GM12872 (cell line): Measurements from ENCODE around the gene SORCS1.

Source experiments
- CTCF ChIP-seq: IDR thresholded peaks from 3 replicates; pipeline ENCODE4 v1.5.1; 2011; ENCODE audit warnings: low read depth, mild to moderate bottlenecking, low read length, moderate library complexity; ENCODE audit not compliant: insufficient read depth

The SORCS1 gene

GRCh38 chr10:106935978-106936451 is 228.5 kb downstream of the SORCS1 start:
- TF ChIP-seq CTCF: no peak

DNA sequence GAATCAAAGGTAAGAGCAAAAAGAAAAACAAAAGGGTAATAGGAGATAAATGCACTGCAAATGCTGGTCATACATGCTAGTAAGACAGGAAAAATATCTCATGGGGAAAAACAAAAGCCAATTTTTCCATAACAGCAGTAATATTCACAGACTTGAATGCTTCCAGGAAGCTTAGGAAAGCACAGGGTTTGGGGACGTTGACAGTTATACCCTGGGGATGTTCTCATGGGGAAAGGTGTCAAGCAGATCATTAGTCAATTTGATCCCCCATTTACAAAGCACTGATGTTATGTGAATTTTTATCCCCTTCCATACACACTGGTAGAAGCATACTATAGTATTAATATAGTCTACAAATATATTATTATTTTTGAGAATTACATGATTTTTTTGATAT is 232.7 kb downstream of the SORCS1 start:
- no peak for TF ChIP-seq CTCF

- TF ChIP-seq CTCF: no peak
Observed at GRCh38 chr10:106931159-106931852, 233.2 kb downstream of the SORCS1 start.

DNA sequence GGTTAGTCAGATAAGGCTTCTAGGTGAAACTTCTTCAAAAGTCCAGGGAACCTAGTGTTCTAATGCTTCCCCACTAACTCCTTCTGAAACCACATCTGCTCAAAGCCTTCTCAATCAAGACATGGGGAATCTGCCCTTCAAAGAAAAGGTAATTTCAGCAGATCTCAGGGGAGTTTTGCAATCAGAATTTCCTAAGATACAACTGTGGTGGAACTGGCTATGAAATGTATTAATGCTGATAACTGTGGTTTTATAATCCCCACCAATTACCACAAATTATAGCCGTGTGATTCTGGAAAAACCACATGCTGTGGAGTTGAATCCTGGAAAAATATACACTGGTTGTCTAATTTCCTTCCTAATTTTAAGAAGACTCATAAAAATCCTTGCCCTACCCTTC is 233.8 kb downstream of the SORCS1 start:
- TF ChIP-seq CTCF: no peak

DNA sequence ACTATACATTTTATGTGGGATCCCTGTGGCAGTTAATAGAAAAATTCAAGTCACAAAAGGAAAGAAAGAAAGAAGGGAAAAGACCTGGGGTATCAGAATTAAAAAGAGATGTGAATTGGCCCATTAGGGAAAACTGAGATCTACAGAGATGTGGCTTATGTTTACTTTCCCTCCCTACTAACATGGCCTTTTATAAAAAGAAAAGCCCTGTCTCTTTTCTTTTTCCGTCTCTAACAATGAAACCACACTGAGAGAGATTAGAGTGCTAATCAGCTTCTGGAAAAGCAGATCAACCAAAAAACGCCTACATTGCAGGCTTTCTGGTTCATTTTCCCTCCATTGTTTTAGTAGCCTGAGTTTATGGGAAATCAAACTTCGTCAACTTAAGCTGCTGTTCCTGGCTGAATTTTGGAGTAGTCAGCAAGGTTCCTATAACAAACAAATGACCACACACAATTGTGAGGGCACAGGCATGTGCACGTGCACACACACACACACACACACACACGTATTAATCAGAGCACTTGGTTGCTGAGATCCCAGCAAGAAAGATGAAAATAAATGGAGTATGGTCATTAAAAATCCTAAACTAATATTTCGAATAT is 235.1 kb downstream of the SORCS1 start:
- TF ChIP-seq CTCF: no peak

DNA sequence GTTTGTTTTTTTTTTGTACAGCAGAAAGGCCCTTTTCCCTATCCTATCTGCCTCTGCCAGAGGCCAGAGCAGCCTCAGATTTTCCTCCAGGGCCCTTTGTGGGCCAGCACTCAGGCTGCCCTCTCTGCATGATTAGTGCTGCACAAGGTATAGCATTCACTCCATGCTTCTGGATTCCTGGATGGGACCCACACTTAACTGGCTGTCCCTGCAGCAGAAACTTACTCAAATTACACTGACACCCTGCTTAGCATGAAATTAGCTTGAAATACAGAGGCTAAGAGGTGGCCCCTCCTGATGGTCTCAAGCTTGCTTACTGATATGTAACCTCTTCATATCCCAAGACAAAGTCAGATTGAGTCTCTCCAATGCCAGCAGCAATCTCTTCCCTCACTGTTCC is 239.3 kb downstream of the SORCS1 start:
- TF ChIP-seq CTCF: no peak

DNA sequence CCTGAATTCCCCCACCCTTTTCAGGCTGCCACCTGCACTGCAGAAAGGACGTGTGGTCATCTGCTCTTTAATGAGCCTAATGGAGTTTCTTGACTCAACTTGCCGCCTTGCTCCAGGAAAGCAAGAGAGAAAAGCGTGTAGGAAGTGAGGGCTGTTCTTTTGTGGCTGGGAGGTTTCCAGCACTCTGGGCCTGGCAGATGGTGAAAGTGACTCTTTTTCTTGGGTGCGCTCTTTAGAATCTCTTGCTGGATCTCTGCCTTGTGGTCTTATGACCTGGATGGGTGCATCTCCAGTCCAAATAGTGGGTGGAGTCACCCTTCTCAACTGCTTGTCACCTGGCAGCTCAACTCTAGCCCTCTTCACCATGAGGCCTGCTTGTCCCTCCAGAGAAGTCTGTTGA is 244.0 kb downstream of the SORCS1 start:
- TF ChIP-seq CTCF: no peak
